ENCODE measurements around the gene MYO3B.

DNA sequence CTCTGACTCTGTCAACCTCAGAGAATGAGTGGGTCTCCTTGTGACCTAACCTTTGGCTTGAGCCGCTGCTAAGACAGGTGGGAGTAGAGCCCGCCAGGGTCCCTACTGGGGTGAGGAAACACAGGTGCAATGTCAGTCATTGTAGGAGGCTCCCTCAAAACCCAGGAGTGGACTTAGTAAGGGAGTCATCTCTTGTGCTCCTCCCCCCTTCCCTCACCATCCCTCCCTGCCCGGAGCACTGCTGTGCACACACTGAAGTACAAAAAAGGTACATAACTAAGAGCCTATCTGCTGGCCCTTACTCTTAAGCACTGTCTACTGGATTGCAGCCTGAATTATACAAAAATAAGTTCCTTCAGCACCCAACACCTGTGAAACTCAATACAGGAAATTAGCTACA lies 77.2 kb downstream of the MYO3B start:
- TF ChIP-seq POLR2AphosphoS5 (IDR thresholded peaks at IDR 0.05; ENCODE audit: low read depth, low read length) (no peak), POLR2A (IDR thresholded peaks at IDR 0.05; ENCODE audit: low read depth, low read length) (no peak)

Data from GM12891 (cell line).